ENCODE measurements around the gene HTR3D. TPM values are rescaled to one million over a fixed set of nuclear protein-coding genes. Genes with fewer than 3 reads are reported as not detected.
A peak's percentile ranks its signal among the peaks of the same experiment; 100 is the strongest.

HTR3D gene
- not detected for total RNA-seq

- Histone ChIP-seq H3K4me3 (ENCODE audit: low read length in 3 of 3) (no peak within 1 kb of the TSS), H3K9ac (ENCODE audit: low read depth in 1 of 3, low read length in 3 of 3) (no peak within 1 kb of the TSS), H3K27ac (ENCODE audit: low read depth, low read length) (no peak within 1 kb of the TSS), H3K36me3 (ENCODE audit: control insufficient read depth in 3 of 3, insufficient read depth in 3 of 3, low read length in 3 of 3) (no peaks in the 10 kb centered on the region), H3K9me3 (ENCODE audit: control insufficient read depth in 3 of 3, low read length in 3 of 3) (no peaks in the 10 kb centered on the region), H3K27me3 (ENCODE audit: control insufficient read depth in 3 of 3, insufficient read depth in 3 of 3, low read length in 3 of 3) (no peaks in the 10 kb centered on the region), H3K4me1 (ENCODE audit: control insufficient read depth in 3 of 3, insufficient read depth in 3 of 3, low read length in 3 of 3) (no peaks in the 10 kb centered on the region)
Observed at GRCh38 chr3:184031187-184031792, at the start of gene HTR3D. HTR3D (plus strand) TSS chr3:184031742; CDS start chr3:184031742, 0 bp downstream.

- peaks cover 21 to 39% (median 29%) of the 10 kb centered on the region in 3 donors for H3K36me3 ChIP-seq (ENCODE audit: control insufficient read depth in 3 of 3, insufficient read depth in 3 of 3, low read length in 3 of 3)
- no peaks in the 10 kb centered on the region for H3K27me3 ChIP-seq (ENCODE audit: control insufficient read depth in 3 of 3, insufficient read depth in 3 of 3, low read length in 3 of 3)
- H3K4me1 ChIP-seq (ENCODE audit: control insufficient read depth in 3 of 3, insufficient read depth in 3 of 3, low read length in 3 of 3), result peaks cover 10 to 58% (median 53%) of the 10 kb centered on the region in 3 donors
- peak overlapping the region; percentile 43 for H3K27ac ChIP-seq (ENCODE audit: low read depth, low read length)
- no peak overlapping the region for H3K4me3 ChIP-seq (ENCODE audit: low read length in 3 of 3)
- no peaks in the 10 kb centered on the region for H3K9me3 ChIP-seq (ENCODE audit: control insufficient read depth in 3 of 3, low read length in 3 of 3)
- no peak overlapping the region for H3K9ac ChIP-seq (ENCODE audit: low read depth in 1 of 3, low read length in 3 of 3)
Observed at GRCh38 chr3:183981990-183982644, 49.4 kb upstream of the HTR3D start.

- no peak overlapping the region for H3K4me3 ChIP-seq (ENCODE audit: low read length in 3 of 3)
- H3K4me1 ChIP-seq (ENCODE audit: control insufficient read depth in 3 of 3, insufficient read depth in 3 of 3, low read length in 3 of 3), result peaks cover 17 to 66% (median 59%) of the 10 kb centered on the region in 3 donors
- no peaks in the 10 kb centered on the region for H3K27me3 ChIP-seq (ENCODE audit: control insufficient read depth in 3 of 3, insufficient read depth in 3 of 3, low read length in 3 of 3)
- H3K27ac ChIP-seq (ENCODE audit: low read depth, low read length), result no peak overlapping the region
- peak overlapping the region in 1 of 3 donors; percentile 40 for H3K9ac ChIP-seq (ENCODE audit: low read depth in 1 of 3, low read length in 3 of 3)
- no peaks in the 10 kb centered on the region for H3K9me3 ChIP-seq (ENCODE audit: control insufficient read depth in 3 of 3, low read length in 3 of 3)
- peaks cover 31 to 57% (median 41%) of the 10 kb centered on the region in 3 donors for H3K36me3 ChIP-seq (ENCODE audit: control insufficient read depth in 3 of 3, insufficient read depth in 3 of 3, low read length in 3 of 3)
Observed at GRCh38 chr3:183984127-183984740, 47.3 kb upstream of the HTR3D start.

GRCh38 chr3:183984749-183985729, 46.5 kb upstream of the HTR3D start:
- H3K27ac ChIP-seq (ENCODE audit: low read depth, low read length), result no peak overlapping the region
- H3K4me1 ChIP-seq (ENCODE audit: control insufficient read depth in 3 of 3, insufficient read depth in 3 of 3, low read length in 3 of 3), result peaks cover 14 to 61% (median 56%) of the 10 kb centered on the region in 3 donors

GRCh38 chr3:183987000-183987600, 44.4 kb upstream of the HTR3D start:
- Histone ChIP-seq H3K9me3 (ENCODE audit: control insufficient read depth in 3 of 3, low read length in 3 of 3) (no peaks in the 10 kb centered on the region), H3K36me3 (ENCODE audit: control insufficient read depth in 3 of 3, insufficient read depth in 3 of 3, low read length in 3 of 3) (peaks cover 30 to 50% (median 41%) of the 10 kb centered on the region in 3 donors), H3K4me1 (ENCODE audit: control insufficient read depth in 3 of 3, insufficient read depth in 3 of 3, low read length in 3 of 3) (peaks cover 11 to 50% (median 39%) of the 10 kb centered on the region in 3 donors), H3K9ac (ENCODE audit: low read depth in 1 of 3, low read length in 3 of 3) (no peak overlapping the region), H3K27me3 (ENCODE audit: control insufficient read depth in 3 of 3, insufficient read depth in 3 of 3, low read length in 3 of 3) (no peaks in the 10 kb centered on the region), H3K27ac (ENCODE audit: low read depth, low read length) (no peak overlapping the region), H3K4me3 (ENCODE audit: low read length in 3 of 3) (no peak overlapping the region)

More at GRCh38 chr3:183984749-183985729, 46.5 kb upstream of the HTR3D start:
- H3K4me3 ChIP-seq (ENCODE audit: low read length in 3 of 3), result no peak overlapping the region
- peak overlapping the region in 1 of 3 donors; percentile 19 for H3K9ac ChIP-seq (ENCODE audit: low read depth in 1 of 3, low read length in 3 of 3)
- H3K9me3 ChIP-seq (ENCODE audit: control insufficient read depth in 3 of 3, low read length in 3 of 3), result no peaks in the 10 kb centered on the region
- no peaks in the 10 kb centered on the region for H3K27me3 ChIP-seq (ENCODE audit: control insufficient read depth in 3 of 3, insufficient read depth in 3 of 3, low read length in 3 of 3)
- H3K36me3 ChIP-seq (ENCODE audit: control insufficient read depth in 3 of 3, insufficient read depth in 3 of 3, low read length in 3 of 3), result peaks cover 31 to 55% (median 41%) of the 10 kb centered on the region in 3 donors

- Histone ChIP-seq H3K27ac (ENCODE audit: low read depth, low read length) (peak overlapping the region; percentile 45), H3K36me3 (ENCODE audit: control insufficient read depth in 3 of 3, insufficient read depth in 3 of 3, low read length in 3 of 3) (peaks cover 21 to 39% (median 35%) of the 10 kb centered on the region in 3 donors), H3K27me3 (ENCODE audit: control insufficient read depth in 3 of 3, insufficient read depth in 3 of 3, low read length in 3 of 3) (no peaks in the 10 kb centered on the region), H3K9me3 (ENCODE audit: control insufficient read depth in 3 of 3, low read length in 3 of 3) (no peaks in the 10 kb centered on the region), H3K9ac (ENCODE audit: low read depth in 1 of 3, low read length in 3 of 3) (peak overlapping the region in 1 of 3 donors; percentile 57), H3K4me1 (ENCODE audit: control insufficient read depth in 3 of 3, insufficient read depth in 3 of 3, low read length in 3 of 3) (peaks cover 11 to 42% (median 29%) of the 10 kb centered on the region in 3 donors), H3K4me3 (ENCODE audit: low read length in 3 of 3) (no peak overlapping the region)
Observed at GRCh38 chr3:183988216-183988790, 43.2 kb upstream of the HTR3D start.

- H3K4me3 ChIP-seq (ENCODE audit: low read length in 3 of 3), result no peak overlapping the region
- no peak overlapping the region for H3K9ac ChIP-seq (ENCODE audit: low read depth in 1 of 3, low read length in 3 of 3)
- H3K4me1 ChIP-seq (ENCODE audit: control insufficient read depth in 3 of 3, insufficient read depth in 3 of 3, low read length in 3 of 3), result peaks cover 8 to 19% (median 17%) of the 10 kb centered on the region in 3 donors
- no peaks in the 10 kb centered on the region for H3K9me3 ChIP-seq (ENCODE audit: control insufficient read depth in 3 of 3, low read length in 3 of 3)
- H3K27me3 ChIP-seq (ENCODE audit: control insufficient read depth in 3 of 3, insufficient read depth in 3 of 3, low read length in 3 of 3), result no peaks in the 10 kb centered on the region
- H3K27ac ChIP-seq (ENCODE audit: low read depth, low read length), result no peak overlapping the region
- H3K36me3 ChIP-seq (ENCODE audit: control insufficient read depth in 3 of 3, insufficient read depth in 3 of 3, low read length in 3 of 3), result peaks cover 14 to 22% (median 22%) of the 10 kb centered on the region in 3 donors
Observed at GRCh38 chr3:183991403-183991802, 40.1 kb upstream of the HTR3D start.

- H3K4me3 ChIP-seq (ENCODE audit: low read length in 3 of 3), result no peak overlapping the region
- no peaks in the 10 kb centered on the region for H3K9me3 ChIP-seq (ENCODE audit: control insufficient read depth in 3 of 3, low read length in 3 of 3)
- peak overlapping the region; percentile 48 for H3K27ac ChIP-seq (ENCODE audit: low read depth, low read length)
- H3K9ac ChIP-seq (ENCODE audit: low read depth in 1 of 3, low read length in 3 of 3), result peak overlapping the region in 1 of 3 donors; percentile 28
- no peaks in the 10 kb centered on the region for H3K27me3 ChIP-seq (ENCODE audit: control insufficient read depth in 3 of 3, insufficient read depth in 3 of 3, low read length in 3 of 3)
- no peaks in the 10 kb centered on the region for H3K36me3 ChIP-seq (ENCODE audit: control insufficient read depth in 3 of 3, insufficient read depth in 3 of 3, low read length in 3 of 3)
- H3K4me1 ChIP-seq (ENCODE audit: control insufficient read depth in 3 of 3, insufficient read depth in 3 of 3, low read length in 3 of 3), result peaks cover 27 to 53% (median 50%) of the 10 kb centered on the region in 3 donors
Observed at GRCh38 chr3:184001761-184002160, 29.8 kb upstream of the HTR3D start.

- no peaks in the 10 kb centered on the region for H3K27me3 ChIP-seq (ENCODE audit: control insufficient read depth in 3 of 3, insufficient read depth in 3 of 3, low read length in 3 of 3)
- peaks cover 27 to 56% (median 52%) of the 10 kb centered on the region in 3 donors for H3K4me1 ChIP-seq (ENCODE audit: control insufficient read depth in 3 of 3, insufficient read depth in 3 of 3, low read length in 3 of 3)
- H3K36me3 ChIP-seq (ENCODE audit: control insufficient read depth in 3 of 3, insufficient read depth in 3 of 3, low read length in 3 of 3), result no peaks in the 10 kb centered on the region
- no peaks in the 10 kb centered on the region for H3K9me3 ChIP-seq (ENCODE audit: control insufficient read depth in 3 of 3, low read length in 3 of 3)
- peak overlapping the region; percentile 48 for H3K27ac ChIP-seq (ENCODE audit: low read depth, low read length)
- peak overlapping the region; percentile 32 to 54 (median 54) for H3K9ac ChIP-seq (ENCODE audit: low read depth in 1 of 3, low read length in 3 of 3)
- H3K4me3 ChIP-seq (ENCODE audit: low read length in 3 of 3), result peak overlapping the region in 1 of 3 donors; percentile 1
Observed at GRCh38 chr3:184002469-184002868, 29.1 kb upstream of the HTR3D start.

Measured in skeletal muscle tissue (tissue), 4 donors.